GM10266 (cell line): ENCODE measurements around the gene TCERG1L.

Experiments
- DNase-seq: peaks from one replicate; pipeline ENCODE4 v3.0.0; 2012; ENCODE audit errors: extremely low spot score
- TF ChIP-seq, protein P1 (sequence below): IDR thresholded peaks from 2 replicates; pipeline ENCODE4 v1.5.1; 2012; ENCODE audit warnings: mild to moderate bottlenecking, low read depth; ENCODE audit not compliant: control insufficient read depth, insufficient read depth; ENCODE audit errors: missing control alignments

TCERG1L gene

DNA sequence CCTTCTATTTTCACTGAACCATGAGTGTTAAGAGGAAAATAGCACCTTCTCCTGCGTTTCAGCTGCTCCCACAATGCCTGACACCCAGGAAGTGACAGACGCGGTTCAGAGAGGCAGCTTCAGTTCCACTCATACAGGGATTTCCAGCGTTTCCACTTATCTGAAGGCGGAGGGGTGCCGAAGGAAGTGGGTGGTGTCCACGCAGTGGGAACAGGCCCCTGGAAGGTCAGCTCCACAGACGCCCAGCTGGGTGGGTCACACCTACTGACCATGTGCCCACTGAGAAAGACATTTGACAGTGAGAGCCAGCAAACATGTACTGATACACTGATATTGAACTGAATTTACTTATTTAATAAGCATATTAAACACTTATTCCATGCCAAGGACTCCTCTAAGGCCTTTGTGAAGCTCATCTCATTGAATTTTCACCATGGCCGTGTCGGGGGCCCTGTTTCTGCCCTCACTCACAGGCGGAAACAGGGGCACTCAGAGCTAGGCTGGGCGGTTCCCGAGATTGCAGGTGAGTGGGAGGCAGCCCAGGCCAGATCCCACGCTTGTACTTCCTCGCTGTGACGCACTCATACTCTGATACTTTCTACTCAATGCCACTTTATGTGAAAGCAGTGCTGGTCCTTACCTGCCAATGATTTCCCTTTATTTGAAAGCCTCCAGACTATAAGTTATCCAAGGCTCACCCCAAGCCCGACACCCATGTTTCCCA lies 96.8 kb downstream of the TCERG1L start:
- DNase-seq, result no peak
- TF ChIP-seq, protein P1, sequence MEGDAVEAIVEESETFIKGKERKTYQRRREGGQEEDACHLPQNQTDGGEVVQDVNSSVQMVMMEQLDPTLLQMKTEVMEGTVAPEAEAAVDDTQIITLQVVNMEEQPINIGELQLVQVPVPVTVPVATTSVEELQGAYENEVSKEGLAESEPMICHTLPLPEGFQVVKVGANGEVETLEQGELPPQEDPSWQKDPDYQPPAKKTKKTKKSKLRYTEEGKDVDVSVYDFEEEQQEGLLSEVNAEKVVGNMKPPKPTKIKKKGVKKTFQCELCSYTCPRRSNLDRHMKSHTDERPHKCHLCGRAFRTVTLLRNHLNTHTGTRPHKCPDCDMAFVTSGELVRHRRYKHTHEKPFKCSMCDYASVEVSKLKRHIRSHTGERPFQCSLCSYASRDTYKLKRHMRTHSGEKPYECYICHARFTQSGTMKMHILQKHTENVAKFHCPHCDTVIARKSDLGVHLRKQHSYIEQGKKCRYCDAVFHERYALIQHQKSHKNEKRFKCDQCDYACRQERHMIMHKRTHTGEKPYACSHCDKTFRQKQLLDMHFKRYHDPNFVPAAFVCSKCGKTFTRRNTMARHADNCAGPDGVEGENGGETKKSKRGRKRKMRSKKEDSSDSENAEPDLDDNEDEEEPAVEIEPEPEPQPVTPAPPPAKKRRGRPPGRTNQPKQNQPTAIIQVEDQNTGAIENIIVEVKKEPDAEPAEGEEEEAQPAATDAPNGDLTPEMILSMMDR, result no peak

DNA sequence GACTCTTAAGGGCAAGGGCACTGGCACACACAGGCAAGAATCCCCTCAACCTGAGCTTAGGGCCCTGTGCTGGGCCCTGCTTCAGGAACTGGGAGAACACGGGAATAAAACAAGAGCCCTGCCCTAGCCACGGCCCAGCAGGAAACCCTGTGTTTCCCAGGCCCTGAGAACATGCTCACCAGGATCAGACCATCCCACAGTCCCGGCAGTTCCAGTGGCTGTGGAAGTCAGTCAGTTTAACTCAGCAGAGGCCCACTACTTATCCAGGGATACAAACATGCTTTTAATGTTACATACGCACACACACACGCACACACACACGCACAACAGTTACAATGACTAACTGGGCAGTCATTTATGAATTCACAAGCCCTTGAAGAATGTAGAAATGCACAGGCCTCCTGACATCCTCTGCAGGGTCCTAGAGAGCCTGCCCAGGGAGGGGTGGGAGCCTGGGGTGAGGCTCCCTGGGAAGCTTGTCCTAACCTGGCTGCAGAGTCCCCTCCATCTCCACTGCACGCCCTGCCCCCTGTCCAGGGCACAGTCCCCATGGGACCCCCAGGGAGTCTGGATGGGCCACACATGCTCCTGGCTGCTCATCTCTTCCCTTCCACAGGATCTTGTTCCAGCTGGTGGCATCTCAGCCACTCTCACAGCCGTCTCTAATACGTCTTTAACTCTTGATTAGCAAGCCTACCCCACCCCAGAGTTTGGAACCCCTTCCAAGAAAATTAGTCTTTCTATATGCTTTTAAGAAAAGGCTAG lies 97.6 kb downstream of the TCERG1L start:
- TF ChIP-seq, protein P1, result no peak
- no peak for DNase-seq

DNA sequence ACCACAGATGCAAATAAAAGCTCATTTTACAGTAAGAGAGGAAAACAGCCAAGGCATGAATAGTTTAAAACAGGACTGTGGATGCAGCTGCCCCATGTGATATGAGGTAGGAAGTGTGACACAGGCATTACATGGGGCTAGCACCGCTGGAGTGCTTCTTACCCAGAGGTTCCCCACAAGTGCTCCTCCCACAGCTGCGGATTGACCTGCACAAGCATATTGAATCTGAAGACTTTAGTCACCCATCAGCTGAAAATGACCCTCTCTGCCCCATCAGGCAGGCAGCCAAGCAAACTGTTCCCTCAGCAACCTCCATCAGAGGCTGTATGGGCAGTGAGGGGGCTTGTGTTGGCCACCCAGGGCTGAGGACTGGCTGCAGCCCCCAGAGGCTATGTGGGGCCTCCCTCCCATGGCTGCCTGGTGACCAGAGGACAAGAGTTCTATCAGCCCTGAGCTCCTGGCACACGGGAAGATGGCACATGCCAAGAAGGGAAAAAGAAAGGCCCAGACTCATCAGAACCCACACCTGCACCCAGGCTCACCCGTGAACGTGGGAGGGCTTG lies 98.7 kb downstream of the TCERG1L start:
- TF ChIP-seq, protein P1, result no peak
- DNase-seq, result no peak

DNA sequence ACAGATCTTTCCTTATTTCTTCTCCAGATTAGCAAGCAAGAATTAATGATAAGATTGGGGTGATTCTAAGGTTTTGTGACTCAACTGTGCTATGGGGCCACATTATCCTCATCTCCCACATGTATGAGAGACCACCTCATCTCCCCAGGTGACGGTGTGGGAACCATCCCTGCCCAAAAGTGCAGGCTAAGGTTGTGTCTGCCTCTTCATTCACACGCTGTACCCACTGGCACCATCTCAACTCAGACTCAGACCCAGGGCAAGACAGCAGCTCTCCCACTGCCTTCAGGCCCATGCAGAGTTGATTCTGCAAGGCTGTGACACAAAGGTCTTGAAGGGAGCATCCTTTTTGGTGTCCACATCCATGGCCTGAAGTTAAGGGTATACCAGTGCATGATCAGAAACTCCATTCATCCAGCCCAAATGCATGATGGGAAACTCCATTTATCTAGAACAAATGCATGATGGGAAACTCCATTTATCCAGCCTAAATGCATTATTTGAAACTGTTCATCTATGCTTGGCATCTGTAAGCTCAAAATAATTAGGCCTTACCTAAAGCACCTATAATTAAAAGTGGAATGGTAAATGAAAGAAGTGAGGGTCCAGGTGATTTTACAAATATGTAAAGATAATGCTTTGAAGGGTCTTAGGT lies 99.4 kb downstream of the TCERG1L start:
- TF ChIP-seq, protein P1, result no peak
- DNase-seq, result no peak

DNA sequence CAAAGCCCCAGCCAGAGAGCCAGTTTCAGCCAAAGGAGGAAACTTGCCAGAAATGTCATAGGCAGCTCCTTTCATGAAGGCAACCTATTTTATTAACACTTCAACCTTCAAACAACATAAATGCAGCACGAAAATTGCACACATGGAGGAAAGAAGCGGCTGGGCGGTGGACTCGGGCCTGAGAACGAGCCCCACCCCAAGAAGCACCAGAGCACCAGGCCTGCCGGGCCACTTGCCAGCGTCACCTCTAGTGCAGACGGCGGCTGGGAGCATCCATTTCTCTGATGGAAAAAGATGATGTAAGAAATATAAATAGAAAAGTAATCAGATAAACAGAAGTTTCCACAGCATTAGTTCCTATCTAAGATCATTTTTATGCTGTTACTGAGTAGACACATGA lies 100.0 kb downstream of the TCERG1L start:
- TF ChIP-seq, protein P1, result no peak
- DNase-seq, result no peak

DNA sequence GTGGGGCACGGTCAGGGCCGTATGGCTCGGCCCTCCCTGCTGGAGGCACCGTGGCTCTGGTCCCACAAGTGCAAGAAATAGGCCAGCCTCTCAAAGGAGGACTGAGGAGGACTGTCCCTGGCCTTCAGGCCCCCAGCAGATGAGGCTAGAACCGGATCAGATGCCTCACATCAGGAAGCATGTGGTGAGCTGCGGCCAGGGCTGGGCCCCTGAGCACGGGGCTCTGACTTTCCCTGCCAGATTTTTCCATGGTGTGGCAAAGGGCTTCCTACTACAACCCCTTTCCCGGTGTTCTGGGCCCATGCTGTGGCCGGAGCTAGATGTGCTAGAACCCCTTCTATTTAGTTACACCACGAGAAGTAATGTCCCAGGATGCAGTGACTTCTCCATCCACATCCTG lies 100.4 kb downstream of the TCERG1L start:
- no peak for DNase-seq
- TF ChIP-seq, protein P1, result no peak

DNA sequence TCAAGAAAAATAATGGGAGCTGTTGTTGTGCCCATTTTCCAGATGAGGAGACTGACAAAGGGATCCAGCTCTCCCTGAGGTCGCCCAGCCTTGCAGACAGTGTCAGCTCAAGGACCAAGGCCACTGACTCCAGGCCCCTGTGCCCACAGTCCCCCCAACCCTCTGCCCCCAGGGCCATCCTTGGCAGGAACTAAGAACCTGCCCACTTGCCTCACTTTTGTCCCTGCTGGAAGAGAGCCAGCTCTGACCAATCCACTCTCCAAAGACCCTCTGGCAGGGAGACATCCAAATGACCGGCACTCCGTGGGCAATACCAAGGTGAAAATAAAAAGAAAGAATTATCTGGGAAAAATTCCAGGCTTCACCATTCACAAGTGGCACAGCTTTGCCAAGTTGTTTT lies 101.3 kb downstream of the TCERG1L start:
- TF ChIP-seq, protein P1, result no peak
- DNase-seq, result no peak
